Suppressor macrophage treated with lipopolysaccharide for 4 hours (primary cell): Measurements from ENCODE around the gene CTNNA2.

ENCODE experiments used
- DNase-seq: peaks from one replicate; pipeline ENCODE4 v3.0.0-alpha.2; 2020

The CTNNA2 gene

DNA sequence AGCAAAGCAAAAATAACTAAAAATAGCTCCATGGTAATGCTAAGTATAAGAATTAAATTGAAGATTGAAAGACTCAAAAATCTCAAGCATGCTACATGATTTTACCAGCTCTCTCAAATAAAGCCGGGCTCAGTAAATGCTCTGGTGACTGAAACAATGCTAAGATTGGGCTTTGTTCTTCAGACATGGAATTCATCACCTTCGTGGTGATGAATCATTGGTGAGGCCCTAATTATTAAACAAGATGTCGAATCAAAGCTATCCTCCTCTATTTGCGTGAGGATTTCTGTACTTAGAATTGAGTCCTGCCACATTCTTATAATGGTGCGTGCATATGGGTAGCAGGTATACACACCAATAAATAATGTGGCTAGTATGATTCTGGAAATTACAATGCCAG, 850.5 kb downstream of the CTNNA2 start:
- DNase-seq = no peak

DNA sequence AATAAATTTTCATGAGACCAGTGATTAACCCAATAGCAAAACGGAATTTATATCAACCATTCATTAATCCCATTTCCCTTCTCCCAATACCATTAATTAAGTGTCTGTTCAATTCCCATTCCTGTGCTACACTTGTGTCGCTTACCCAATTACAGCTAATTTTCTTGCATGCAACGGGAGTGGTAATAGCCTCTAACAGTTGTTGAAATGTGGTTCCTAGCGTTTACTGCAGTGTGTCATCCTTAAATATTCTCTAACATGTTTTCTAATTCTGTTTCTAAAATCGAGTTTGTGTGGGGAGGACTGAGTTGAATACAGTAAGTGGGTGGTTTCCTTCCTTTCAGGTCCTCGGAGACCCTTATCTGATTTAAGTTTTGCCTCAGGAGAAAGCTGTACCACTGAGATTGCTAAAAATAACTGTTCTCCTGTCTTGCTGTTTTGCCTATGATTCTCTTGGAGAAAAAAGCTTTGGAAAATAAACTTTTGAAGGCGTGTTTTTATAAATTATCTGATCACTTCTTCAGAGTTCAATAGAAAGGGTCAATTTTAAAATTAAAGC, 851.0 kb downstream of the CTNNA2 start:
- DNase-seq = no peak

GRCh38 chr2:80364524-80365212, 851.8 kb downstream of the CTNNA2 start:
- no peak for DNase-seq

DNA sequence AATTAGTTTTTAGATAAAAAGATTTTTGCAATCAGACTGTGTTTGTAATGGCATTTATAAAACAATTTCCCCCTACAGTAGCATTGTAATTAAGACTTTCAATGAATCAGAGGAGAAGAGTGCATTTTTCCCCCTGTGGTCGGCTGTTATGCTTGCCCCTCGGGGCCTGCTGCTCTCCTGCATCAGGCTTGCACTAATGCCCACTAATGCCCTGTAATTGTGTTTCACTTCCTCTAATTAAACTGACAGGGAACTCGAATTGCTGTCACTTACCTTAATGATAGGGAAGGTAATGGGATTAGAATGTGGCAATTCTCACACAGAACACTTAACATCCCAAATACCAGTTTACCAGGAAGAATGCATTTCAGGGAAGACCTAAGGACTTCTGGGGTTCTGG, 852.9 kb downstream of the CTNNA2 start:
- DNase-seq = no peak

- no peak for DNase-seq
These were observed 857.6 kb downstream of the CTNNA2 start for GRCh38 chr2:80370375-80371009.

- no peak for DNase-seq
These were observed 861.3 kb downstream of the CTNNA2 start for GRCh38 chr2:80374105-80374504.

DNA sequence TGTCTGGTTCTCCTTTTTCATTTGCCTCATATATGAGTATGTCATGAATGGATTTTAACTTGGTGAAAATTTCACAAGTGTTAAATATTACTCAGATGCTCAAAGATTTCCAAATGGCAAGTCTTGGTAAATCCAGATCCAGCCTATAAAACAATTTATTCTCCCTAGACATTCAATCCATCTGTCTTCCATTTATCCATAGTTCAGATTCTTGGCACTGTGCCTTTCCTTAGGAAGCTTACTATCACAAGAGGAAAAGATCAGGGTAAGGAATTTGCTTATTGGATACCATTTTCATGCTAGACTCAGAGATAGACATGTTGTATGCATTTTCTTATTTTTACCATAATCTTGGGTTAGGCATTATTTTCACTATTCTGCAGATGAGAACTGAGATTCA, 864.2 kb downstream of the CTNNA2 start:
- no peak for DNase-seq

GRCh38 chr2:80380736-80381135, 867.9 kb downstream of the CTNNA2 start:
- DNase-seq = no peak

GRCh38 chr2:80381666-80382065, 868.8 kb downstream of the CTNNA2 start:
- DNase-seq = no peak

GRCh38 chr2:80392441-80392840, 879.6 kb downstream of the CTNNA2 start:
- no peak for DNase-seq

GRCh38 chr2:80393991-80394390, 881.1 kb downstream of the CTNNA2 start:
- no peak for DNase-seq

- no peak for DNase-seq
These were observed 882.4 kb downstream of the CTNNA2 start for GRCh38 chr2:80395251-80395650.

- DNase-seq = no peak
These were observed 883.4 kb downstream of the CTNNA2 start for GRCh38 chr2:80396276-80396675.

GRCh38 chr2:80403081-80403480, 890.2 kb downstream of the CTNNA2 start:
- DNase-seq = no peak

DNA sequence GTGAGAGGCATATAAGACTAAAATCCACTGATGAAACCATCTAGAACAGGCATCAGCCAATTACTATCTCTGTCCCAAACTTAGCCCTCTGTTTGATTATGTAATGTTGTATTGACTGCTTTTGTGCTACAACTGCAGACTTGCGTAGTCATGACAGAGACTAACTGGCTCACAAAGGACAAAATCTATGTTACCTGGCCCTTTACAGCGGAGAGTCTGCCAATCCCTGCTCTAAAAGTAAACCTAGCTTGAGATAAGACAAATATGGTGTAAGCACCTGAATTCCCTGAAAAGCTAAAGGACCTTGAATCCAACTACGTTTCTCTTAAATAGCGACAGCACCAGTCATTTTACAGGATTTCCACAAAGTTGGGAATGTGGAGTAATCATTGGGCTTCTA, 894.5 kb downstream of the CTNNA2 start:
- no peak for DNase-seq

GRCh38 chr2:80410346-80410745, 897.5 kb downstream of the CTNNA2 start:
- no peak for DNase-seq

DNA sequence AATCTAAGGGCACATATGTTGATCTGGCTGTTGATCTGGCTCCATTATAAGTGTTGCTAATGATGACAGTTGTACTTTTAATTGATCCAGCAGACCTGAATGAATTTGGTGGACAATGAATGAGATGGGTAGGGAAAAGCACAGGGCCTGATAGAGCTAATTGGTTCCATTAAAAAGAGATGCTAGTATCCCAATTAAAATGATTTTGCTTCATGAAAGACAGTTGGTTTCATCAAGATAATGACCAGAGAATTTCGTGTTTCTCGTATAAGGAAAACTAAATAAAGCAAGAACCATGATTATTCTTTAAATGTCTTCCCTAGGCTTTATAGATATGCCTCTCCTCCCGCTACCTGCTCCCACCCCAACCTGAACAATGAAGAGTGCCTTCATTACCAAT, 900.3 kb downstream of the CTNNA2 start:
- no peak for DNase-seq

DNA sequence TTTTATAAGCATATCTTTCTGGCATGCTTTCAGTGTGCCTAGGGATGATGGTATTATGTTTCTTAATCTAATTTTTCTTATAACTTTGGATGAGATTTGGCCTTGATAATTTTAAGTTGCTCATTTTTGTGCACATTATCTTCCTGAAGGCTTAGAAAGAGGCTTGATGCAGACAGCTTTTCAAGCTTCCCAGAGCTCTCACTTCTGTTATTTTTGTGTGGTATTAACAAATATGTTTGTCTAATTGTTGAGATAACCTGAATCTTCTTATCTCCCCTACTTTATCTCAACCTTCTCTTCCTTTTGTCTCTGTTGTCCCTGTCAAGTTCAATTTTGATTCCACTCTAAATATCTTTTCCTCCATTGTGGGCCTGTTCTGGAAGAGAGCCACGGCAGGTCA, 904.9 kb downstream of the CTNNA2 start:
- DNase-seq = no peak

DNA sequence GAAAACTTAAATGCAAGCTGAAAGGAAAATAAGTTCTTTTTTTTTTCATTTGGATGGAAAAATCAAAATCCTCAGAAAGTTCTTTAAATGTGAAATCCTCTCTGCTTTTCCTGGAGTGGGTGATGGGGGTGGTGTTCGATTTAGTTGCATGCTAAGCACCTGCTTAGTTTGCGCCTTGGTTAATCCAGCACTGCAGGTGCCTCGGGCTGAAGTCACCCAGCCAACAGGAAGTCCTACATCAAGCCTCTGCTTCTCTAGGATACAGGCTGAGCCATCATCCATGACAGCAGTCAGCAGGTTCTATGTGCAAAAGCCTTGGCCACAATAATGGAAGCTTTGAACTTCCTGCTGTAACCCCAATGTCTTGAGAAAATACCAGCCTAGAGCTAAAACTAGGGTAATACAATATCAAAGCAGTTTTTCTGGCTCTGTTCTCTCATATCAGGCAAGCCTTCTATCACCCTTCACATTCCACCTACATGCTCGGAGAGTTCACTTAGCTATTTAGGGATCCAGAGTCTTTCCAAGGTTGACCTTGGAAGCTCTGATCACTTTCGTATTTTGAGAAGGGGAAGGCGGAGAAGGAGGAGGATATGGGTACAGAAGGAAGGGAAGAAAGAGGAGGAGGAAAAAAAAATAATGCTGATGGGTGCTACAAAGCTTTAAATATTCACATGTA, 907.8 kb downstream of the CTNNA2 start:
- no peak for DNase-seq

- DNase-seq = no peak
These were observed 916.4 kb downstream of the CTNNA2 start for GRCh38 chr2:80429251-80429650.

DNA sequence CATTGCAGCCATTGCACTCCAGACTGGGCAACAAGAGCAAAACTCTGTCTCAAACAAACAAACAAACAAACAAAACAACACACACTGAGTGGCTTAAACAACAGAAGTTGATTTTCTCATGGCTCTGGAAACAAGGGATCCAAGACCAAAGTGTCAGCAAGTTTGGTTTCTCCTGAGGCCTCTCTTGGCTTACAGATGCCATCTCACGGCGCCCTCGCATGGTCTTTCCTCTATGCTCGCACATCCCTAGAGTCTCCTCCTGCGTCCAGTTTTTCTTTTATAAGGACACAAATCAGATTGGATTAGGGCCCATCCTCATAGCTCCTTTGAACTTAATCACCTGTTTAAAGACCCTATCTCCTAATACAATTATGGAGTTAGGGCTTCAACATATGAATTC, 925.1 kb downstream of the CTNNA2 start:
- DNase-seq = no peak

DNA sequence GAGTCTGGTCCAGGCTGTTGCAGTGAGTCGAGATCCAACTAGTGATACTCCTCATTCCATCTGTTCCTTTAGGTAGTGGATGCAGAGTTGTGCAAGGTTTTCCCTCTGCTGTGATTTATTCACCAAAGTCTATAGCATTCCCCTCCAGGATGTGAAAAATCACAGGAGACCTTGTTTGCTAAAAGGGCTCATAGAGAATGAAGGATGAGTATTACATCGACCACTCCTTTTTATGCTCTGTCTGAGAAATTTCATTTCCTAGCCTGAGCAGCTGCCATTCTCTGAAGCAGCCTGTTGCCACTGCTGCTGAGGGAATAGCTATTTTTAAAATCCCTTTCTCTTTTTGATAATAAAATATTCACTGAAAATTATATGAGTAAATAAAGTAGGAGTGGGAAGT, 925.8 kb downstream of the CTNNA2 start:
- no peak for DNase-seq

DNA sequence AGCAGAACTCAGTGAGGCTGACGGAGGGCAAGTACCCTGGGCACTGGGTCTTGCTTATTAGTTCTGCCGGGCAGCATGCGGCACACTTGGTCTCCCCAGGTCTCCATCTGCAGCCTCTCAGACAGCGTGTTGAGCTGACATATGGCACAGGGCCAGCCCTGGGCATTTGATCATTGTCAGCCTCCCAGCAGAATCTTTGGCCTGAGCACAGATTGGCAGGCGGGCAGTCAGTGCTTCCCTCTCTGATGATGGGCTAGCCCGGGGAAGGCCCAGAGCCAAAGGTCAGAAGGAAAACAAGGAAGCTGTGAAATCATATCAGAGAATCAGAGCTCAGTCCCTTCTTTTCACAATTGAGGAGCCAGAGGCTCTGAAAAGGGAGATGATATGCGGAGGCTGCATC, 941.8 kb downstream of the CTNNA2 start:
- no peak for DNase-seq

DNA sequence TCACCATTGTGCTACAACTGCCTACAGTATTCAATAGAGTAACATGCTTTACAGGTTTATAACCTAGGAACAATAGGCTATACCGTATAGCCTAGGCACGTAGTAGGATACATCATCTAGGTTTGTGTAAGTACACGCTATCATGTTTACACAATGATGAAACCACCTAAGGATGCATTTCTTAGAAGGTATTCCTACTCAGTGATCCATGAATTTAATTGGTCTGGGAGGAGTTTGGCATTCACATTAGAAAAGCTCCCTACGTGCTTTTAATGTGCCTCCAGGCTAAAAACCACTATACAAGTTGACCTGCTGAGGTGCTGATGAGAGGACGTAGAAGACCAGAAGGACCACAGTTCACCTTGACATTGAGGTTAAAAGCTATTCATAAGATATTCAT, 946.2 kb downstream of the CTNNA2 start:
- no peak for DNase-seq
